Activated gamma-delta T cell treated with anti-CD3 and anti-CD28 coated beads, Interleukin-2, amount 50 U/mL, for 16 hours (primary cell): ENCODE results near the gene FAM83C.
"Not testable (repeated sequence)": the region's sequence is repeated elsewhere in the genome, so short reads cannot be mapped to it uniquely, and the experiment has no call there.

Experiments used
- DNase-seq: peaks from one replicate; pipeline ENCODE4 v3.0.0-alpha.2; 2020; ENCODE audit warnings: low read depth

Gene FAM83C

DNA sequence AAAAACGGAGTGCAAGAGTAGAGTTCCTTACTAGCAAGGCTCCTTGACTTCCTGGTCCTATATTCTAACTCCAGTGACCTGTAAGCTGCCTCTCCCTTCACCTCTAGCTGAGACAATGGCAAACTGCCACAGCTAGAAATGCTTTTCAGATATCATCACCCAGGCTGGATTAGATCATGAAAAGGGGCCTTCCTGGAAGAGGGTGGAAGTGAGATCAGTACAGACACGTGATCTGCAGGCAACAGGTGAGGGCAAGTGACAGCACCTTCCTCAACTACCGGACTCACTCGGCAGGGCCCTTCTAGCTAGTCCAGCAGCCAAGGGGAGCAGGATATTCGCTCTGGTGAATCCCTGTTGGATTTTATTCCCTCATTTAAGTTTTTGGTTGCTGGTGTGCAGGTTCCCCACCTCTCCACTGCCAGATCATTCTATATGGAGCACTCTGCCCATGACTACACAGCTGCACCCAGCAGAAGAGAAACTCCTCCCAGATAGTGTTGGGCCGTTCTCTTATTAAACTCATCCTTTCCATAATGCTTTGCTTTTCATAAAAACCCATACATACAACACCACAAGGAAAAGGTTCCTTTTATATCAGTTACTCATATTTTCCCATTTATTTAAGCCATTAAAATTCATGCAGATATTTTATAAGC lies 26.4 kb upstream of the FAM83C start:
- DNase-seq = no peak

DNA sequence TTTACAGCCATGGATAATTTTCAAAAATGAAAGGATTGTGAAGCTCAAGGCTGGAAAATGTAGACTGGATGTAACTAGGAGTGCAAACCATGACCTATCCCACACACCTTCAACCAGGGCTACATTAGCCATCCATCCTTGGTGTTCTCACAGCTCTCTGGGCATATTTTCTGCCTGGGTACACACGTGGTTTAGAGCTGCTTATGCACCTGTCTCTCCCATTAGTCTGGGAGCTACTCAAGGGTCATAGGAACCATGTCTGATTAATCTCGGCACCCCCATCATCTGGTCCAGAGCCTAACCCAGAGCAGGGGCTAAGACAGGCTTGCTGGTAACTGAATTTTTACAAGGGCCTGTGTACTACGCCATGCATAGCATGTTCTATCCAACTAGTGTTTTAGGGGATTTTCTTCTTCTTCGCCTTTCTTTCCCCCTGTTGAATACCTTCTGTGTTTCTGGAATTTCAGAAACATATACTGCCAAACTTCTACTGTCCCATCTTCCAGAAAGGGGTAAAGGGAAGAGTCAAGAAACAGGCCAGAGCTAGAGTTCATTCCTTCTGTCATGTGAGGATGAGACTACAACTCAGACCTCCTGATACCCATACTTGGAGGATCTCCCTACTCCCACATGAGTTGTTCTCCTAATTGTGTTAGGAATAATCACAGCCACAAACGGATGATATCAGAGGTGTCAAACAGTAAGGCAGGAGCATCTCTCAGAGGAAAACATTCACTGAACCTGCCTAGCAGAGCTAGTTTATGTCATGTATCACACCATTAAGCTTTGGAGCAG lies 25.4 kb upstream of the FAM83C start:
- no peak for DNase-seq

- DNase-seq = no peak
Observed at GRCh38 chr20:35316086-35316485, 23.9 kb upstream of the FAM83C start.

- not testable (repeated sequence) for DNase-seq
Observed at GRCh38 chr20:35315632-35316020, 23.4 kb upstream of the FAM83C start.

DNA sequence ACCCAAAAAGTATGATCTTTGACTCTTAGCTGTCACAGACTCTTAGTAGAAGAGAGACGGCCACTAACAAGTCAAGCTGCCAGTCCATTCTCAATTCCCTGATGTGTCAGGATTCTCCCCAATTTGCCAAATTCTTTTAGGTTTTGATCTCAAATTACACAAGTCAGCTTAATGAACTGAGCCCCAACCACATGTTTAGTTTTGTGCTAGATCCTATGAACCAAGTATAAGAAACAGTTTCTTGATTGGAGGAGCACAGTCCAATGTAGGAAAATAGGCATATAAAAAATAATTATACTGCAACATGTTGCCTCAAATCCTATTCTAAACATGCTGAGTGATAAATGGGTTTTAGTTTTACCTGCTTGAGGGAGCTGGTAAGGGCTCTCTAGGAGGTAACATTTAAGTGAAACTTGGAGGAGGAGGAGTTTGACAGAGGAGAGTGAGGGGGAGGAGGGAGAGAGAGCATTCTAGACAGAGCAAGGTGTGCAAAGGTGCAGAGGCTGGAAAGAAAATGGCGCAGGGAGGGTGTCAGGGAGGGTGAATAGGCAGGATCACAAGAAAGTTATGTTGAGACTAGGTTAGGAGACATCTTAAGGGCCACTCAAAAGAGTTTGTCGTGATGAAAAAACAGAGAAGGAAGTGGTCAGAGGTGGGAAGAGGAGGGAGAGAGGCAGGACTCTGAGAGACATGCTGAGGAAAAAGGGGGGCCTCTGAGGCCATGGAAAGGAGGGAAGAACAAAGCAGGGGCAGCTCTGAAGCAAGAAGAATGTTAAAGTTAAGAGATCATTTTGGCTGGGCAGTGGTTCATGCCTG lies 22.8 kb upstream of the FAM83C start:
- DNase-seq = no peak

DNA sequence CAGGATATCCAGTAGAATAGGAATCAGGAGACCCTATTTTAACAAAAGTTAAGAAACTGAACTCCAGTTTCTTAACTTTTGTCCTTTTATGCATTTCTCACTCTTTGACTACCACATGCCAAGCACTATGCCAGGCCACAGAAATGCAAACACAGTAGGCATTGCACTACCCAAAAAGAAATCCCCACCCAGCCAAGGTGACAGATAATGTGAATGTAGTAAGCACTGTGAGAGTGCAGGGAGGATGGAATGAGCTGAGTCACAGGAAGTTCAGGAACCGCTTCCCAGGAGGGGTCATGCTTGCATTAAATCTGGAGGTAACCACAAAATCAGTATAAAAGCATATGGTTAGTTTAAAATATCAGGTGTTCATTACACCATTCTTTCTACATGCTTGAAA lies 20.1 kb upstream of the FAM83C start:
- no peak for DNase-seq

- DNase-seq = no peak
Observed at GRCh38 chr20:35311822-35312221, 19.6 kb upstream of the FAM83C start.

DNA sequence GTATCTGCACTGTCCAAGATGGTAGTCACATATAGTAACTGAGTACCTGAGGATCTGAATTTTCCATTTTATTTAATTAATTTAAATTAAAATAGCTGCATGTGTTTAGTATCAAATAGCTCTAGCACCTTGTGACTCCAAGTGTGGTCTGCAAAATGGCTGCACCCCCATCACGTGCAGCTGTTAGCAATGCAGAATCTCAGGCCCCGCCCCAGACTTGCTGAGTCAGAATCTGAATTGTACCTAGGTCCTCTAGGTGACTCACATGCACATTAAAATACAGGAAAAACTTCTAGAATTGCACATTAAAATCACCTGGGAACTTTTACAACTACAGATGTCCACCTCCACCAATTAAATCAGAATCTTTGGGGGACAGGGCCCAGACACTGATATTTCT lies 19.2 kb upstream of the FAM83C start:
- no peak for DNase-seq

DNA sequence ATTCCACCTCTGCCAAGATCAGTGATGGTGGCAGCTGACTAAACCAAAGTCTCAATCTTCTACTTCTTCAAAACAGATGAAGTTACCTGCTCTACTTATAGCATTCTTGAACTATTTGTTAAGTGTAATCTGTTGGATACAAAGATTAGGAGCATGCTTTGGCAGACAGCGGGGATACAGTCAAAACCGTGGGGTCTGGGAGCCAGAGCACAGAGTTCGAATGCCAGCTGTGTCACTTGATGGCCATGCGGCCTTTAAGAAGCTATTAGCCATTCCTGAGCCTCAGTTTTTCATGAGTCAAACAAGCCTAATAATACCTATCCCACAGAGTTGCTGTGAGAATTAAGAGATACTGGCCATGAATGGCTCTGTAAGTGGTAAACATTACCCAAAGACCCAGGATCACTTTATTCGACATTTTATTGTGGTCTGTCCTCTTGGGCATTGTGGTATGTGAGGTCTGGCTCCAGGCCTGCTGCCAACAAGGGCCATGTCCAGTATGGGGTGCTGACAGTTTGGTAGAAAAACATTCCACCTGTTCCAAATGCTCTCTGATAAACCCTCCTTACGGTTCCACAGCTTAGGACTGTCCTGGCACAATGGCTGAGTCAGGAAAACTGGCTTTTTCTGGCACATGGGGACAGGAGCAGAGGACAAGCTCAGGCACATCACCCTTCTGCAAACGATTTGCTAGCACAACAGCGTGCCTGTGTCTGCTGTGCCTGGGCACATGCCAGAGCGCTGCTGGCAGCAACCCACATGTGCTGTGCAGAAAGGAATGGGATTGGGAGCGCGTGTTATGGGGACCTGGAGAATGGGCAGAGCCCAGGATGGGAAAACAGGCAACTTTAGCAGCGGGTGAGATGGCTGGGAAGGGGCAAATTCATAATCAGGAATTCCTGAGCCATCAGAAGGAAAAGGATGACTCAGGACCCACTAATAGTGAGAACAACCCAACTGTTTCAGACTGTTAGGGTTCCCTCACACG lies 15.7 kb upstream of the FAM83C start:
- DNase-seq = no peak

DNA sequence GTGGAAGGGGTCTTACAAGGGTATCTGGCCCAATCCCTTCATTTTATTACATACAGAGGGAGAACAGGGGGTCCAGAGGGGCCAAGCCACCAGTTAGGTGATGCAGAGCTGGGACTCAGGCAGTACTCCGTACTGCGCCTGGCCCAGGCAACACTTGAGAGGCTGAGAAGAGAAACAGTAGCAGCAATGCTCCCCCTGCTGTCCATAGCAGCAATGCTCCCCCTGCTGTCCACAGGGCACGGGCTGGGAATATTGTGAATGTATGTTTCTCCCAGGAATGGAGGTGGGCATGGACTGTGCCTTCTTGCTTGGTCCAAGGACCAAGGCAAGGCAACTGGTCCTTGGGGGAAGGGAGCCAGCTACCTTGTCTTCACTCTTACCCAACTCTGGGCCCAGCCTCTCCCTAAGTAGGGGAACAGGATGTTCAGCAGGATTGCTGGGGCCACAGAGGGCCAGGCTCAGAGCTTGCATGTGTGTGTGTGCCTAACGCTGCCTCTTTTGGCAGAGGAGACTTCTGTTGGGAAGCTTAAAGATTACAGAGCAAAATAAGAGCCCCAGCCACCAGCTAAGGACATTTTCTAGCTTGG lies 14.8 kb upstream of the FAM83C start:
- DNase-seq = no peak

GRCh38 chr20:35305682-35306556 lies 13.7 kb upstream of the FAM83C start:
- DNase-seq = peak; percentile 43

DNA sequence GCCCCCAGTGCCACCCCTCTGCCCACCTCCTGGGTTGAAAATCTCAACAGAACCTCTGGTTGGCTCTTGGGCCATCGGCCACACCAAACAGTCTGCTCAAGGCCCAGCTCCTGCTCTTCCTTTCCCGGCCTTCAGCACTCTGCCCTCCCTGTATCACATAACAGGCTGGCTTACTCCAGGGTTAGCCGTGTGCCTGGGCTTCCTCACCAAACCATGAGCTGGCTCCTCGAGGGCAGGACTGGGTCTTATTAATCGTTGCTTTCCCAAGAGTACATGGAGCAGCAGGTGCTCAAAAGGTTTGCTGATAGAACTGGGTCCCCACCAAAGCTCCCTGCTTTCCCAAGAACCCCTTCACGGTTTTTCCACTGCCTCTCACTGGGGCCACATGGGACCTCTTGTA lies 12.7 kb upstream of the FAM83C start:
- DNase-seq = no peak

- peak; percentile 78 for DNase-seq
Observed at GRCh38 chr20:35303735-35304491, 11.7 kb upstream of the FAM83C start.

- DNase-seq = no peak
Observed at GRCh38 chr20:35303382-35303734, 11.1 kb upstream of the FAM83C start.

GRCh38 chr20:35302421-35303335 lies 10.5 kb upstream of the FAM83C start:
- no peak for DNase-seq

- DNase-seq = no peak
Observed at GRCh38 chr20:35301426-35301825, 9.2 kb upstream of the FAM83C start.

- no peak for DNase-seq
Observed at GRCh38 chr20:35300469-35301262, 8.4 kb upstream of the FAM83C start.

- no peak for DNase-seq
Observed at GRCh38 chr20:35299780-35300179, 7.6 kb upstream of the FAM83C start.
